NCI-H82 treated with DMSO at 0.1 percent for 48 hours (cell line): Measurements from ENCODE around the gene OGFOD2.

Source experiments
- DNase-seq: peaks from one replicate; lab custom pipeline; 2025; ENCODE audit not compliant: unreplicated experiment; lab: John Stamatoyannopoulos, UW

The OGFOD2 gene

DNA sequence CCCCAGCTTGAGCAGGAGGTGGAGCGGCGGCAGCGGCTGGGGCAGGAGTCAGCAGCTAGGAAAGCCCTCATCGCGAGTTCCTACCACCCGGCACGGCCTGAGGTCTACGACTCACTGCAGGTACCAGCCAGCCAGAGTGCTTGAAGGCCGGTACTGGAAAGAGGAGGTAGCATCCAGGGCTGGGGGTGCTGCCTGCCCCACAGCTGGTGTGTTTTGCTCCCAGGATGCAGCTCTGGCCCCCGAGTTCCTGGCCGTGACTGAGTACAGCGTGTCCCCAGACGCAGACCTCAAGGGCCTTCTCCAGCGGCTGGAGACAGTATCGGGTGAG, 1.6 kb downstream of the OGFOD2 start:
- DNase-seq: no peak

- no peak for DNase-seq
These were observed 2.1 kb downstream of the OGFOD2 start for GRCh38 chr12:122977153-122977552.

- DNase-seq: no peak
These were observed 2.8 kb downstream of the OGFOD2 start for GRCh38 chr12:122977655-122978392.

DNA sequence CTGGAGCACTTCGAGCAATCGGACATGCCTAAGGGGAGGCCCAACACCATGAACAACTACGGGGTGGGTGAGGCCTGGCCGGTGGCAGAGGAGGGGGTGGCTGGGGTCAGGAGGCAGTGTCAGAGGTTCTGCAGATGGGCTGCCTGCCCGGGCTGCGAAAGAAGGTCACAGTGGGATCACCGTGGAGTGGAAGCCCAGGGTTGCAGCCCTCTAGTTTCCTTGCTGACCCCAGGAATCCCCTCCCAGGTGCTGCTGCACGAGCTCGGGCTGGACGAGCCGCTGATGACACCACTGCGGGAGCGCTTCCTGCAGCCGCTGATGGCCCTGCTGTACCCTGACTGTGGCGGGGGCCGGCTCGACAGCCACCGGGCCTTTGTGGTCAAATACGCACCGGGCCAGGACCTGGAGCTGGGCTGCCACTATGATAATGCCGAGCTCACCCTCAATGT, 3.5 kb downstream of the OGFOD2 start:
- DNase-seq: no peak

- DNase-seq: no peak
These were observed 4.2 kb downstream of the OGFOD2 start for GRCh38 chr12:122979001-122979907.

DNA sequence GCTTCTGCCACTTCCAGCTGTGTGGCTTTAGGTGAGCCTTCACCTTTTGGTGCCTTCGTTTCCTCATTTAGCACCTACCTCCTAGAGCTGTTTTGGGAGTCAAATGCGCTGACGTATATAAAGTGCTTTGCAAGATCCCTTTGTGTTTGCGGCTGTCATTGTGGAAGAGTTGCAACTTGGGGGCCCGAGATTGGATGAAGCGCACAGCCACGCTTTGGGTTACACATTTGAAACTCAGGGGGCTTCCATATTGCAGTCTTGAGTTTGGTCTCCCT, 4.8 kb downstream of the OGFOD2 start:
- no peak for DNase-seq

- DNase-seq: no peak
These were observed 5.4 kb downstream of the OGFOD2 start, which contains the start of gene ARL6IP4 for GRCh38 chr12:122980183-122981035. Gene ARL6IP4 (plus strand): TSS chr12:122980681. CDS start chr12:122981140, 459 bp downstream.

DNA sequence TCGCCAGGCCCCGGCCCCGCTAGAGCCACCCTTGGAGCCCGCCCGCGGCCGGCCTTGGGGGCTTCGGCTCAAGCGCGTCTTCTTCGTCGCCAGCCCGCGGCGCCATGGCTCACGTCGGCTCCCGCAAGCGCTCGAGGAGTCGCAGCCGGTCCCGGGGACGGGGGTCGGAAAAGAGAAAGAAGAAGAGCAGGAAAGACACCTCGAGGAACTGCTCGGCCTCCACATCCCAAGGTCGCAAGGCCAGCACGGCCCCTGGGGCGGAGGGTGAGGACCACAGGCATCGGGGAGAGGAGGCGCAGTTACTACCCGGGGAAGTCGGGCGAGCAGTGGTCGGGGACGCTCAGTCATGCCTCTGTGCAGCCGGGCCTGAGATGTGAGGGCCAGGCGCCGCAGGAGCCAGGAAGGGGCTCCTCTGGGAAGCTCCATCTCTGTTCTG, 6.0 kb downstream of the OGFOD2 start:
- no peak for DNase-seq

DNA sequence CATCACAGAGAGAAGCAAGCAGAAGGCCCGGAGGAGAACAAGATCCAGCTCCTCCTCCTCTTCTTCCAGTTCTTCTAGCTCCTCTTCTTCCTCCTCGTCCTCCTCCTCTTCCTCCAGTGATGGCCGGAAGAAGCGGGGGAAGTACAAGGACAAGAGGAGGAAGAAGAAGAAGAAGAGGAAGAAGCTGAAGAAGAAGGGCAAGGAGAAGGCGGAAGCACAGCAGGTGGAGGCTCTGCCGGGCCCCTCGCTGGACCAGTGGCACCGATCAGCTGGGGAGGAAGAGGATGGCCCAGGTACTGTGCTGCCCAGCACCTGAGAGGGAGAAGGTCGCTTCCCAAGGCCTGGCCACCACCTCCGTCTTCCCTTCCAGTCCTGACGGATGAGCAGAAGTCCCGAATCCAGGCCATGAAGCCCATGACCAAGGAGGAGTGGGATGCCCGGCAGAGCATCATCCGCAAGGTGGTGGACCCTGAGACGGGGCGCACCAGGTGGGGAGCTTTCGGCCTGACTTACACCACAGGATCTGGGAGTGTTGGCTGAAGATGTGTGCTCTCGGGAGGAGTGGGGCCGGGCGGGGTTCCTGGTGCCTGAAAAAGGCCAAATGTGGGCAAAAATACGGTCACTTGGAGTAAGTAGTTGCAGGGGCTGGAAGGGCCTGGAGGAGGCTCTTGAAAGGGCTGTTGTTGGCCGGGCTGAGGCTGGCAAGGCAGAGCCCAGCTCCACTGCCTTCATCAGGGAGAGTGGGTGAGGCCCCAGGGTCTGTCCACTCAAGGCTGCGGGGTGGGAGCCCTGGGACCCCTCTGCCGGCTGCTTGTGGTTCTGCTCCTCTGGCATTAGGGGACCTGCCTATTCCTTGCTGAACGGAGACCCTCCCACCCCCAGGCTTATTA, 6.8 kb downstream of the OGFOD2 start:
- no peak for DNase-seq

DNA sequence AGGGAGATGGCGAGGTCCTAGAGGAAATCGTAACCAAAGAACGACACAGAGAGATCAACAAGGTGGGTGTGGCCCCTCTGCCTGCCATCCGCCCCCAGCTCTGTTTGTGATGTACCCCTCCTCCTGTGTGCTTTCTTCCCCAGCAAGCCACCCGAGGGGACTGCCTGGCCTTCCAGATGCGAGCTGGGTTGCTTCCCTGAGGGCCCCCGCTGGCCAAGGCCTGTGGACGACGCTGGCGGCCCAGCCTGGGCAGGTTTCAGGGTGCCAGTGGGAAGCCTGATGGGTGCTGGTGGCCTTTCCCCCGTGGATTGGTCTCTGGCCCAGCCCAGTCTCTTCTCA, 7.4 kb downstream of the OGFOD2 start:
- no peak for DNase-seq

DNA sequence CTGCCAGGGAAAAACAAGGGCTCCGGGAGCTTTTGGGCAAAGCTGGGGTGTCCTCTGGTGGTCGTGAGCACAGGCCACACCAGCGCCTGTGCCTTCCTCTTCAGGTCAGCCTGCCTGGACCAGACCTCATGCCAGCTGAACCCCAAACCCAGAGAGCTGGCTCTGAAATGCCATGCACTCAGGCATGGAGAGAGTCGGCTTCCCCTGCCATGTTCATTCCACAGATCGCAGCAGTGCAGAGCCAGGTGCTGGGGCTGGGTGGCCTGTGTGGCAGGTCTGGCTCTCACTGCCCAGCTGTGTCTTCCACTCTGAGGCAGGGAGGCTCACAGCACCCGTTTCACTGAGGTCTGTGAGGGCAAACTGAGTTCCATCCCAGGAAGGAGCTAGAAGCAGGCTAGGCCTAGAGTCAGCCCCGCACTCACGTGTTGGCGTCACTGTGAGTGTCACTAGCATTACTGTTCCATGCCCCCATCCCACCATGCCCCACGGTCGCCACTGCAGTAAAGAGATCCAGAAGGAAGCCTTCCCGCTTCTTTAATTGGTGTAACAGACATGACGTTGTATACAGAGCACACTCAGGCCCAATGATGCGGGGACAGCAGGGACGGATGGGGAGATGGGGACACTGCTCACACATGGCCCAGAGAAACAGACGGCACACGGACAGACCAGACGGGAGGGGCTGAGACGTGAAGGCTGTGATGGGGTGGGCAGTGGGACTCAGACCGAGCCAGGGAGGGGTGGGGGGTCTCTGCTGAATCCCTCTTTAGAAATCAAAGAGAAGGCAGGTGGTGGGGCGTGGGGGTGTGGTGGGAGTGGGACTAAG, 8.1 kb downstream of the OGFOD2 start:
- DNase-seq: no peak

- DNase-seq: no peak
These were observed 8.9 kb downstream of the OGFOD2 start for GRCh38 chr12:122983789-122984515.

DNA sequence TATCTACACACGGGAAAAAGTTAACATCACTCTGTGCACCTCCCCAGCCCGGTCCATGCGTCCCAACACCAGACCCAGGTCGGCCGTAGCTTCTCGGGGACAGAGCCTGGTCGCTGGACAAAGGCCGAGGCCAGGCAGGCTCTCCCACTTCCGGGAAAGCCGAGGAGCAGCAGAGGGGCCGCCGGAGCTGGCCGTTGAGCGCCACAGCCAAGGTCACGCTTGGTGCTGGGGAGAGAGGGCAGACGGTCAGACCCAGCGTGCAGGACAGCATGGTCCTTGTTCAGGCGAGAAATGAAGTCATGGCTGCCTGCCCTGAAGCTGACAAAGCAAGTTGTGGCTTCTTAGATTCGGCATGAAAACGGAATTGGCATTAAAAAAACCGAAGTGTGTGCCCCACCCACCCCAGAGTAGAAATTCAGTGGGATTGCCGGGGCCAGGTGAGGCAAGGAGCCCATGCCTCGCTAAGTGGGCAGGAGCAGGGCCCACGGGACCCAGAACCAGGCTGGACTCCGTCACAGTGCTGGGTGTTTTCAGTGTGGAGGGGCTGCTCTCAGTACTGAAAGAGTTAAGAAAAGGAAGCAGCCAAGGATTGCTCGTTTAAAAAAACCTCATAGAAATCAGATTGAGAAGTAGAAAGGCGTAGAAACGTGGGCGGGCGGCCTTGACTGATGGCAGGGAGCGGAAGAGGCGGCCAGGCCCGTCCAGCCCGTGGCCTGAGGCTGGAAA, 9.7 kb downstream of the OGFOD2 start:
- no peak for DNase-seq

- DNase-seq: no peak
These were observed 10.6 kb downstream of the OGFOD2 start for GRCh38 chr12:122985338-122986257.

DNA sequence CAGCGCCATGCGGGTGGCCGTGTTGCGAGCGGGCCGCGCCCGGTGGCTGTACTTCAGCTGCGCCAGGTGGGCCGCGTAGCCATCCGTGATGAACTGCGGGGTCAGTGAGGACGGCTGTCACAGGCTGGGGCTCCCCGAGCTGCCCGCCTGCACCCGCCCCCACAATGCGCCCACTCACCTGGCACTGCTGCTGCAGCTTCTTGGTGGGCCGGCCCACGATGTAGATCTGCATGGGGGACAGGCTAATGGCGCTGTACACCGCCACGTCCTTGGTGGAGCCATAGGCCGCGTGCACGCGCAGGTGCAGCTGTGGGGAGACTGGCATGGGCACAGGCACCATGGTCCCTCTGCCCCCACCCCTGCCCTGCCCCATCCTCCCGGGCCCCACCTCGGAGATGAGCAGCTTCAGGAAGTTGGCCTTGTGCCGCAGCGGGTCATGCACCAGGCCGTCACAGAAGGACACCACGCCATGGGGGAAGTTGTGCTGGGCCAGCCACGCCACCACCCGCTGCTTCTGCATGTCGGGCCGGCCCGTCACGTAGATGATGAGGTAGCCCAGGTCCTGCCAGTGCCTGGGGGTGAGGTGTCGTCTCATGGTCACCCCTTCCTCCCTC, 11.3 kb downstream of the OGFOD2 start:
- no peak for DNase-seq

DNA sequence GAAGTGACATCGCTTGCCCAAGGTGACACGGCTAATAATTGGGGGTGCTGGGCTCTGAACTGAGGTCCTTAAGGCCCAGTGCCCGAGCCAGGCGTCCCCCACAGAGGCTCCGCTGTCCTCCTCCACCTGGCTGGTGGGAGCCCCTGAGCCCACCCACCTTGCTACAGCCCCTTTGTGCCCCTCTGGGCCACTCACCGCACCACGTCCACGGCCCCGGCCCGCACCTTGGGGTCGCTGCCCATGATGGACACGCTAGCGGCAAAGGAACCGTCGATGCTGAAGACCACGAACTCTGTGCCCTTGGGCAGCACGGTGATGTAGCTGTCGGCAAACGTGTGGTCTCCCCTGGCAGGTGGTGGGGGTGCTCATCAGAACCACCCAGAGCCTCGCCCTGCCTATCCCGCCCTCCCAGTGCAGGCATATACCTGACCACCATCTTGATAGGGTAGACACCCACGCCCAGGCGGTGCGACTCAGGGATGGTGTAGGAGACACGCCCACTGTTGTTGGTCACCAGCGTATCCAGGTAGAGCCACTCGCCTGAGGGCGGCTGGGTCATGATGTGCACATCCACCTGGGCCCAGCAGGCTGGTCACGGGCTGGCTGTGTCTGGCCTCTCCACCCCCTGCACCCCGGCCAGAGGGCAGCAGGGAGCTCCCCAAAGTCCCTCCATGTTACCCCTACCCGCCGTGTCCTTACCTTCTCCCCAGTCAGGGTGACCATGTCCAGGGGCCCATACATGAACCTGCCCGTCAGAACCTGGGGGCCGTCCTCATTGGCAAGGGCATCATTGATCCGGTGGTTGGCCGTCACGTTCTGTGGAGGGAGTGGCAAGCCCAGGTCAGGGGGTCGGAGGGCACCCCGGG, 12.3 kb downstream of the OGFOD2 start:
- DNase-seq: no peak
